ENCODE results near the gene RAMP3.
"Not testable (repeated sequence)": the region's sequence is repeated elsewhere in the genome, so short reads cannot be mapped to it uniquely, and the experiment has no call there.

RAMP3 gene

GRCh38 chr7:45157286-45157652, 322 bp upstream of the RAMP3 start:
- DNase-seq: no peak

GRCh38 chr7:45158471-45158870, 880 bp downstream of the RAMP3 start:
- no peak for DNase-seq

GRCh38 chr7:45159296-45159695, 1.7 kb downstream of the RAMP3 start:
- DNase-seq: no peak

DNA sequence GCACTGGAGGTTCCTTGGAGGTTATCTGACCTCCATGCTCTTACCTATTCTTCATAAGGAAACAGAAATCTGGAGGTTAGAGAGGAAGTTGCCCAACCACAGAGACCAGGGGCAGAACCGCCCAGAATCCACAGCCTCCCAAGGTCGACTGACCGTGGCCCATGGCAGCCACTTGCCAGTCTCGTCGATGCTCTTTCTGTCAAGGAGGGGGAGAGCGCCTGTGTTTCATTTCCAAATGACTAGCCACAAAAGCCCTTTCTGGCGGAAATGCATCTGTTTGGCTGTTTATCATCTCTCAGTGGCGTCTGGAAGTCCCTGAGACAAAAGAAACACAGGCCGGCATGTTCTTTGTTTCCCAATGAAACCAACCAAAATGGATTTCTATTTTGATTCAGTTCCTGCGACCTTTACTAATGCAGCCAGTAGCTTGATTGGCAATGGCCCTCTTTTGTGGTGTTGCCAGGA, 2.9 kb downstream of the RAMP3 start:
- DNase-seq: no peak

DNA sequence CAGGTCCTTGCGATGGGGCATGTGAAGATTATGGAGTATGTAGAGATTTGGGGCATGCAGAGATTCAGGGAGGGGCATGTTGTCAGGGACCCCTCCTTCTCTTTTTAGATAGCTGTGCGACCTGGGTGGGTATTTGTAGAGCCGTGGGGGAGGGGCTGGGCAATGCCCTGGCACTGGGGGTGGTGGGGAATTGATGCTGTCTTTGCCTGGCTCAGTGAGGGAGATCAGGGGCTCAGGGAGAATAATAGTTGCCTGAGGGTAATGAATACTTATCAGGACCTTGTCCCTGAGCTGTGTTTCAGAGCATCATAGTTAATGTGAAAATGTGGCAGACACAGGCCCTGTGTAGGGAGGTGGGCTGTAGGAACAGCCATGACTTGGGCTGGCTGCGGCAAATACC, 3.5 kb downstream of the RAMP3 start:
- no peak for DNase-seq

- no peak for DNase-seq
These were observed 4.3 kb downstream of the RAMP3 start for GRCh38 chr7:45161842-45162241.

DNA sequence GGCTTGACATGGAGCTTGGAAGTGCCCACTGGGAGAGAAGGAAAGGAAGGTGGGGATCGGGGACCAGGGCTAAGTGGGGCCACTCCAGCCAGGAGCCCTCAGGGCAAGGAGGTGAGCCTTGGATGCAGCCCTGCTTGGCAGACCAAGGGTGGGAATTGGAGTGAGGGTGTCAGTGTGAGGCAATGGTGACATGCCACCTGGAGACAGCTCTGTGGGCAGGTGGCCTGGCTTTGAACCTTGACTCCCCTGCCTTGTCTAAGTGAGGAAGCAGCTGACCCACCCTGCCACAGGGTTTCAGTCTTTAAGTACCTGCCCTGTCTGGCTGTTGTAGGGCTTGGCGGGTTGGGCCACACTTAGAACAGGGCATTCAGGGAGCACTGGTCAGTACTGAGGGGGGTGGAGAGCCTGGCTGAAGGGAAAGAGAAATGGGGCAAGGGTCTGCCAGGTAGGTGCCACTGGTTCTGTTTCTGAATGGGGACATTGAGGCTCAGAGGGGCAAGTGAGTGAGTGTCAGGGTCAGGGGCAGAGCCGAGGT, 4.8 kb downstream of the RAMP3 start:
- no peak for DNase-seq

DNA sequence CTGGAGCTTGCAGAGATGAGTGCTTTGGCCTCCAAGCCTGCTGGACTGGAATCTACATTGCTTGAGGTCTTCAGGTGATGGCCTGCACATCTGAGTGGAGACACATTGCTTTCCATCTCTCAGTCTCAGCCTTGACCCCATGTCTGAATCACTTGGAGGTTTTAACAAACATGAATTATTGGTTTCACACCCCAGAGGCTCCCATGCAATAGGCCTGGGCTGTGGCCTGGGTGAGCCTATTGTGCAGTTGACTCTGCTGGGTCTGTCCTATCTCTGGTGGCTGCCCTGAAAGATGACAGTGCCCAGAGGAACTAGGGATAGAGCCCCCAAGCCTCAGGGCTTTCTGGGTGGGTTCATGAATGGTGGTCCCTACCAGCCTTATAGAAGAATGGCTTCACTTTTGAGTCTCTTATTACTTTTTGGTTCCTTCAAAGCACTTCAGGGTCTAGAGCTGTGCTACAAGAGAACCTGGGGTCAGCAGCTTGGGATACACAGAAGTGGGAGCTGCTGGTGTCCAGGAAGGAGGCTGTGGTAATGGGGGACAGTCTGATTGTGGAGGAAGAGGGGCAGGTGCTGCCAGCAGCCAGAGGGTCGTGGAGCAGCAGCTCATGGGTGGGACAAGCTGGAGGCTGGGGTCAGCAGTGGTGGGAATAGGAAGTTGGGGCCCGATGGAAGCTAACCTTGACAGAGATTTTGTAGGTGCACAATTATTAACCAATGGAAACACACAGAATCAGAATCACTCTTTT, 5.5 kb downstream of the RAMP3 start:
- DNase-seq: no peak

GRCh38 chr7:45163692-45164052, 6.1 kb downstream of the RAMP3 start:
- no peak for DNase-seq

- DNase-seq: not testable (repeated sequence)
These were observed 6.7 kb downstream of the RAMP3 start for GRCh38 chr7:45164271-45164670.

- DNase-seq: no peak
These were observed 8.3 kb downstream of the RAMP3 start for GRCh38 chr7:45165857-45166256.

- no peak for DNase-seq
These were observed 14.4 kb downstream of the RAMP3 start for GRCh38 chr7:45171946-45172345.

DNA sequence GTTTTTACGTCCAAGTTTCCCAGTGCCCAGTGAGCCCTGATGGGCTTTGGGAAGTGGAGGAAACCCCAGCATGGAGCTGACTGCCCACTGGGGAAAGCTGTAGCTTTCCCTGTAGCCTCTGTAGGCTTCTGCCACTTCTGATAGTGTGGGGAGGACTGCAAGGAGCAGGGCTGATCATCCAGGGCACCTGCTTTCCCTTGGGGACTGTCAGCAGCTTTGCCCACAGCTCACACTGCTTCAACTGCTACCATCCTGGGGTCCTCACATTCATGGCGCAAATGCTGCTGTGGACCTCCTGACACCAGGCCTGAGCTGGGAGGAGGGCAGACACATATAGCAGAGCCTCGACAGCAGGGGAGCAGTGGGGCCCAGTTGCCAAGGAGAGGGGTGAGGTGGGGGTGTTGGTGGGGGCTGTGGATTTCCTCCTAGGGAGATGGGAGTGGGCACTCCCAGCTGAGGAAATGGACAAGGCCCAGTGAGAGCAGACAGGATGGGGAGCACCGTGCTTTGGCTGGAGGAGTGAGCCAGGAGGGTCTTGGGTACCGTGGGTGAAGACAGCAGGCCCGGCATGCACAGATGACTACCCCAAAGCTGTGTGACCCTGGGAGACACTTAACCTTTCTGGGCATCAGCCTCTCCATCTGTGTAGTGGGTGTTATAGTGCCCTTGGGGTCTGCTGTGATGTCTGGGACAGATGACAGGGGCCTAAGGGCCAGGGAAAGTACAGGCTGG, 16.2 kb downstream of the RAMP3 start:
- no peak for DNase-seq

DNA sequence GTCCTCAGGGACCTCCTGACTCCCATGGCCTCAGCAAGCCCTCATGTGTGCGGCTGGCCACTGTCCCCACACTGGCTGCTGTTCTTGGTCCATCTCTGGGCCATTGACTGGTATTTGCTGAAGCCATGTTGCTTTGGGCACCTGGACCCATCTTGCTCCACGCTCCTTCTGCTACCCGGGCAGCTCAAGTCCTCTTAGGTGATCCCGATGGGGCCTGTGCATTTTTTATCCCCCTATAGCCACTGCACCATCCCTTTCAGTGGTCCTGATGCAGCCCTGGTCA, 16.7 kb downstream of the RAMP3 start:
- no peak for DNase-seq

DNA sequence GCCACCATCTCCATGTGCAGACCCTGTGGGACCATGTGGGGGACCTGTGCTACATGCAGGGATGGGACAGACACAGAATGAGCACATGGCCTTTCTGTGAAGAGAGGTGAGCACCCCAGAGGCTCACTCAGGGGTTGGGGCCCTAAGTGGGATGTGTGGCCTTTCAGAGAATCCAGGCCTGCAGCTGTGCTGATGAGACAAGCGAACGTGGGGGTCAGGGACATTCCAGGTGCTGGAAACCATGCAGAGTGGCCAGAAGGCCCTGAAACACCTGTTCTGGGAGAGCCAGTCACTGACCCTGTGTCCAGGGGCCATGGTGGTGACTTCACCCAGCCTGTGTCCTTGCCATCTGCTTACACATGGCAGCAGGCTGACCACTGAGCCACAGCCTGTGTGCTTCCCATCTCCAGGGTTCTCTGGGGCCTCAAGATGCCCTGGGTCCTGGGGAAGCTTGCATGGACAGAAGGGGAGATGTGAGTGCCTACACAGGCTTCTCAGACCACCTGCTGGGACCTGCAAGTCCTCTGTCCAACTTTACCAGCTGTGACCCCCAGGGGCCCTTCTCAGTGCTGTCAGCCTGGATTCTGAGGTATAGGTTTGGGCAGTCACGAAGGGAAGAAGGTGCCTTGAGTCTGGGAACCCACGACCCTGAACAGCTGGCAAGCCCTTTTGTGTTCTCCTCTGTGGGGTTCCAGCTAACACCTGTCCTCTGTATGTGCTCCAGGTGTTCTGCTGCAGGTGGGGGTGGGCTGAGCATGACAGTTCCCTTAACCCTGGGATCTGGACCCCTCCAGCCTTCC, 17.6 kb downstream of the RAMP3 start:
- no peak for DNase-seq

DNA sequence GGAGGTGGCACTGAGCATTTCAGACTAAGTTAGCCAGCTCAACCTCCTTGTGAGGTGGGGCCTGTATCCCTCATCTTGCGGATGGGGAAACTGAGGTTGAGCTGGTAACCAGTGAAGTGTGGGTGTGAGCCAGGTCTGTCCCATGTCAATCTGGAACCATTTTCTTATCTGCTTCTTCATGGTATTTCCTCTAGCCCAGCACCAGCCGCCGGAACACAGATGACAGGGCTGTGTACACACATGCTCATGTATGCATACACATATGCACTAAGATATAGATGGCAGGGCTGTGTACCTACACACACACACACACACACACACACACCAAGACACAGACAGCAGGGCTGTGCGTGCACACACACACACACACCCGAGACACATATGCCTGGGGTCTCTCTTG, 18.5 kb downstream of the RAMP3 start:
- DNase-seq: no peak

DNA sequence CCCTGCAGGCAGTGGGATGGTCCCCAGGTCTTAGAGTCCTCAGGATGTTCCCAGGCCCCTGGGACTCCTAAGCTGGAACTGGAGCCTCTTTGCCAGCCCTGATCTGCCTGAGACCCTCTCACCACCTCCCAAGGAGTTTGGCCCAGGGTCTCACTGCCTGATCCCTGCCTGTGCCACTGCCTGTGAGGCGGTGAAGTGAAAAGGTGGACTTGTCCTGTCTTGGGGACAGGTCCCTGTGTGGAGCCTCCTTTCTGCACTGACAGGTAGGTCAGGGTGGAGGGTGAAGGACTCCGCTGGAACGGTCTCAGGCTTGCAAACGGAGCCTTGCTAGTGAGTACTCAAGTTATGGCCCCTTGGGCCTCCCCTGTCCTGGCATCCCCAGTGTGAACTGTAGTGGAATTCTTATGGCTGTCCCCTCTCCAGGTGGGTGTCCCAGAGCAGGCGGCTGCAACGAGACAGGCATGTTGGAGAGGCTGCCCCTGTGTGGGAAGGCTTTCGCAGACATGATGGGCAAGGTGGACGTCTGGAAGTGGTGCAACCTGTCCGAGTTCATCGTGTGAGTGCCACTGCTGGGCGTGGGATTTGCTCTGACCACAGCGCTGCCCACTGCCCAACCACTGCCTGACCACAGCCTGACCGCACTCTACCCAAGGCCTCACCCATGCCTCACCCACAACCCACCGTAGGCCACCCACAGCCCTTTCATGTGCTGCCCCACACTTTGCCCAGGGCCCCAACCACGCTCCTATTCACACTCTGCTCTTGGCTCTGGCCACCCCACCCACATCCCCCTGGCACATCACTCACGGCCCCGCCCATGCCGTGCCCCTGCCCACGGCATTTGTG, 19.5 kb downstream of the RAMP3 start:
- DNase-seq: no peak

- no peak for DNase-seq
These were observed 20.2 kb downstream of the RAMP3 start for GRCh38 chr7:45177801-45178200.

GRCh38 chr7:45178241-45179225, 20.9 kb downstream of the RAMP3 start:
- DNase-seq: no peak

DNA sequence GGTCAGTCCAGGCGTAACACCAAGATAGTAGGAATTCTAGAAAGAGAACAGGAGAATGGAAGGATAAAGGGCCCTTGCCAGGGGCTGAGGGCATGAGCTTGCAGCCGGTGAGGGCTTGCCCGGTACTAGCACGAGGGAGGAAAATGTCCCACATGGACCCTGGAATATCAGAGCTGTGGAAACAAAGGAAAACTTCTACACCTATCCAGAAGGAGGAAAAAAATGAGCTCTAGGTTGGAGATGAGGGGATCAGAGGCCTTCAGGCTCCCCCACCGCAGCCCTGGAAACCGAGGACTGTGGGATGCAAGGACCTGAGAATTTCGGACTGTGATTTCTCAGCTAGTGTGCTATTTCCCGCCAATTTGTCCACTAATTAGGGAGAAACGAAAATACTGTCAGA, 22.1 kb downstream of the RAMP3 start:
- DNase-seq: no peak

Measured in fibroblast of skin of scalp (primary cell).